HG03571 (cell line): ENCODE data around the gene PMM1.
"Not testable (repeated sequence)": the region's sequence is repeated elsewhere in the genome, so short reads cannot be mapped to it uniquely, and the experiment has no call there.

Experiments
- ATAC-seq: cut with Tn5 transposase; IDR thresholded peaks from one replicate; pipeline ENCODE4 v1.9.1; 2021; ENCODE audit not compliant: unreplicated experiment

Gene PMM1

DNA sequence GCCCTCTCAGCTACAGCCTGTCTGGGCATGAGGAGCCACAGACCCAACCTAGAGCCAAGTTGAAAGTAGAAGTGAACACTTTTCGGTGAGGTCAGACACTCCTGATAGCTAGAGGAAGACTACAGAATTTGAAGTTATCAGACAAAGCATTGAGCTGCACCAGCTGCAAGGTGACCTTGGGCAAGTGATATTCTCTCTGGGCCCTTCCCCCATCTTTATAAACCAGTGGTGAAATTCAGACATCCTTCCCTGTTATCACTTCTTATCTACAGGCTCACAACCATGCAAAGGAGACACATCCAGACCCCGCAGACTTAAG lies 8.0 kb upstream of the PMM1 start:
- no peak for ATAC-seq

- no peak for ATAC-seq
These were observed 7.4 kb upstream of the PMM1 start for GRCh38 chr22:41596776-41597634.

DNA sequence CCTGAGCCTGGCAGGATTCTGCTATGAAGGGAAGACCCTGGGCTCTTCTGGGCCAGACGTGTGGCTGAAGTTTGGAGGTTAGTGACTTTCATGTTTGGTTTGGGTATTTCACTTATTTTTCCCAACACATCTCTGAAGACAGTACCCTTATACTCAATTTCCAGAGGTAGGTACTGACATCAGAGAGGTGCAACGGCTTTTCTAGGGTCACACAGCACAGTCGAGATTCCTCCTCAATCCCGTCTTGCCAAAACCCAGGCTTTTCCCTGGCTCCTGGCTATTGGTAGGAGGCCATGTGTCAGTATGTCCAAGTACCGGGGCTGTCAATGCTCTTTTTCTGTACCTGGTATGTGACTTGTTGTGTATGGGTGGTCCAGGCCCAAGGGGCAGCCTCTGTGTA lies 6.1 kb upstream of the PMM1 start:
- no peak for ATAC-seq

DNA sequence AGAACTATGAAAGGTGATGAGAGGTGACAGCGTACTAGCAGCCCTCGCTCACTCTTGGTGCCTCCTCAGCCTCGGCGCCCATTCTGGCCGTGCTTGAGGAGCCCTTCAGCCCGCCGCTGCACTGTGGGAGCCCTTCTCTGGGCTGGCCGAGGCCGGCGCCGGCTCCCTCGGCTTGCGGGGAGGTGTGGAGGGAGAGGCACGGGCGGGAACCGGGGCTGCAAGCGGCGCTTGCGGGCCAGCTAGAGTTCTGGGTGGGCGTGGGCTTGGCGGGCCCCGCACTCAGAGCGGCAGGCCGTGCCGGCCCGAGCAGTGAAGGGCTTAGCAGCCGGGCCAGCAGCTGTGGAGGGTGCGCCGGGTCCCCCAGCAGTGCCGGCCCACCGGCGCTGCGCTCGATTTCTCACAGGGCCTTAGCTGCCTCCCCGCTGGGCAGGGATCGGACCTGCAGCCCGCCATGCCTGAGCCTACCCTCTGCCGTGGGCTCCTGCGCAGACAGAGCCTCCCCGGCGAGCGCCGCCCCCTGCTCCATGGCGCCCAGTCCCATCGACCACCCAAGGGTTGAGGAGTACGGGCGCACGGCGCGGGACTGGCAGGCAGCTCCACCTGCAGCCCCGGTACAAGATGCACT lies 3.8 kb upstream of the PMM1 start:
- not testable (repeated sequence) for ATAC-seq

GRCh38 chr22:41587347-41587723 lies 2.3 kb downstream of the PMM1 start:
- no peak for ATAC-seq

DNA sequence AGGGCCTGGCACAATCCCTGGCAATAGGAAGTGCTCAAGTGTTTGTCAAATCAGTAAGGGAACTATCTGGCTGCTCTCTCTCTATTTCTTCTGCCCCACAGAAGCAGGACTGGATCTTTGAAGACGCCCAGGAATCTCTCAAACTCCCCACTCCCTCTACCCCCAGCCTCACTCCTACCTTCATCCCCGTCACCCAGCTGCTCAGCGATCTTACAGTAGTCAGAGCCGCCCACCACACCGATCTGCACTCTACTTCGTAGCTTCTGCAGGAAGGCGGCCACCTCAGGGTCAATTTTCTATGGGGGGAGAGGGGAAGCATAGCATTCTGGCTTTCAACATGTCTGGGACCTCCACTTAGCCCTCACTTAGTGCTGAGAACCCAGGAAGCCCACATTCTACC lies 3.7 kb downstream of the PMM1 start:
- no peak for ATAC-seq

DNA sequence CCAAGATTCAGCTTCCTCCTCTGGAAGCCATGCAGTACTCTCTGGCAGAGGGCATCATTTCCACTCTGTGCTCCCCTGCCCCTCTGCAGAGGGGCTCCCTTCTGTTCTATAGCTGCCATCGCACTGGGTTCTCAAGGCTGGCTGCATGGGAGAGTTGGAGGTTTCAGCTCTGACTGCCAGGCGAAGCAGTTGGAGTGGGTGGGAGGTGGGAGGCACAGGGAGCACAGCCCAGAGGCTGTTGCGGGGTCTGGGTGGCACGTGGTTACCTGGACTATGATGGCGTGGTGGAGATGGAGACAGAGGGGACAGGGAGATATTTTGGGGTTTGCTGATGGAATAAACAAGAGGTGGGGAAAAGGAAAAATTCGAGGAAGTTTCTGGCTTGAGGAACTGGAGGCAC lies 4.8 kb downstream of the PMM1 start:
- no peak for ATAC-seq

- ATAC-seq, result no peak
These were observed 6.9 kb downstream of the PMM1 start for GRCh38 chr22:41582694-41583093.

DNA sequence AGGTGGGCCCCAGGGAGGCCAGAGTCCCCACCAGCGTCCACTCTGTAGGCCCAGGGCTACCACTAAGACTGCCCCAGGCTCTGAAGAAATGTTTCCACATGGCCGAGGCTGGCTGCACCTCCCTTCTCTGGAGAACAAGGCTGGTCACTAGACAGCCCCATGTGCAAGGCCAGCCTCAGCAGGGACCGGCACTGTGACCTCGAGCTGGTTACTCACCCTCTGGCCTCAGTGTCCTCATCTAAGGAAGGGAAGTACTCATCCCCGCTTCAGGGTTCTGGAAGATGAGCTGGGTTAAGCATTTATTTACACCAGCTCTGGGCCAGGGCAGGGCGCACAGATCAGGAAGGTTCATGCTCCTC lies 9.7 kb downstream of the PMM1 start:
- ATAC-seq, result no peak

DNA sequence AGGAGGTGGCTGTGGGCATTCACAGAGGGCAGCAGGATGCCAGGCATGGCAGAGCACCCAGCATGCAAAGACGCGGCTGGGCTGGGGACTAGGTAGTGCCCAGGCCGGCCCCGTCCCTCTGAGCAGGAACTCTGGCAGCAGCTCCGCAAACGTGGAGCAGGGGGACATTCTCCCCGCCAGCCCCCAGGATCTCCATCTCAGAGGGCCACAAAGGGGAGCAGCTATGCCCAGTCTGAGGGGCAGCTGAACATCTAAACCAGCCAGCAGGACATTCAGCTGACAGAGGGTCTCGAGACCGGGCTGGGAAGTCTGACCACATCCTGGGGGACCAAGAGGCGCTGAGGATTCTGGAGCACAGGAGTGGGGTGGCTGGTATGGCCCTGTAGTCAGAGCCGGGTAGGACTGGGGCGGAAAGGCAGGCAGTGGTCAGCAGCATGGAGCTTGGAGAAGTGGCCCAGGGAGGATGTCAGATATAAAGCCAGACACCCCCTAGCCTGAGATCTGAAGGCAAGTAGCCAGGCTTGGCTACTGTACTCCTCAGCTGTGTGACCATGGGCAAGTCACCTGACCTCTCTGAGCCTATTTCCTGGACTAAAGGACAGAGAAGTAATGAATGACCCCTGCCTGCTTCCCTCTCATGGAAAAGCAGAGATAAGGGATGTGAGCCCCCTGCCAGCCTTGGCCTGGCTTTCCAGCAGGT lies 10.2 kb downstream of the PMM1 start:
- ATAC-seq, result no peak

- ATAC-seq, result no peak
These were observed 10.8 kb downstream of the PMM1 start for GRCh38 chr22:41578818-41579217.

- ATAC-seq, result no peak
These were observed 11.5 kb downstream of the PMM1 start for GRCh38 chr22:41578114-41578513.

DNA sequence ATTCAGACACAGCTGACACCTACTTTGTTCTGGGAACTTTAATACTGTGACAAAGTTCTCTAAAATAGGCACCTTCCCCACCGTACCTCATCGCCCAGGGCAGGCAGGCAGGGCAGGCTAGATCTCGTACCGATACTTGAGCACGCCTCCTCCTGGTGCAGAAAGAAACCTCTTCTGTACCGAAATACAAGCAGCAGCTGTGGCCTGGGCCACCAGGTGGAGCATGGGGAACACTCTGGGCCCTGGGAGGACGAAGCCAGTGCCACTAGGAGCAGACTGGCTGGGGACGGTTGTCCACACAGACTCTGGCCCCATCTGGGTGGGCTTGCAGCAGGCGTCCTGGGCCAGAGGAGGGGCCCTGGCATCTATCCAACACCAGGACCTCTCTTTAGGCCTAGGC lies 12.8 kb downstream of the PMM1 start:
- ATAC-seq, result no peak

GRCh38 chr22:41575533-41575932 lies 14.1 kb downstream of the PMM1 start:
- ATAC-seq, result no peak

GRCh38 chr22:41574847-41575381 lies 14.7 kb downstream of the PMM1 start:
- ATAC-seq, result no peak

DNA sequence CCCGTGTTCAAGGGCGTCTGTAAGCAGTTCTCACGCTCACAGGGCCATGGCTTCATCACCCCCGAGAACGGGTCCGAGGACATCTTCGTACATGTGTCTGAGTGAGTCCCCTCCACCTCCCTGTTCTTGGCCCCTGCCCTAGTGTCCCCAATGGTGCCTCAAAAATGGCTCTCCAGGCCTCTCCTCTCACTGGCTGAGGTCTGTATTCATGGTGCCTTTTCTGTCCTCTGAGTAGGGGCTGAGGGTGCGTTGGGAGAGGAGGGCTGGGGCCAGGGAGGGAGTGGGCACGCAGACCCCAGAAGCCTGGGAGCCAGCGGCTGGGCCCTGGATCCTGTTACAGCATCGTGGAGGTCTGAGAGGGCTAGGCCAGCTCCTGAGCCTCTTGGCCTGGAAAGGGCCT lies 16.0 kb downstream of the PMM1 start:
- ATAC-seq, result no peak

DNA sequence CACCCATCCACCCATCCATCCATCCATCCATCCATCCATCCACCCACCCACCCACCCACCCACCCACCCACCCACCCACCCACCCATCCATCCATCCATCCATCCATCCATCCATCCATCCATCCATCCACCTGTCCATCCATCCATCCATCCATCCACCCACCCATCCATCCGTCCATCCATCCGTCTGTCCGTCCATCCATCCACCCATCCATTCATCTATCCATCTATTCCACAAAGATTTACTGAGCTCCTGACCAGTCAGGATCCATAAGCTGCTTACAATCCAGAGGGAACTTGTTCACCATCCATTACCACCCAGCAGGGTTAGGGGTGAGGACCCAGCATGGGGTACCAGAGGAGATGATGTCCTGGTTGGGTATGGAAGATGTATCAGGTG lies 17.3 kb downstream of the PMM1 start:
- not testable (repeated sequence) for ATAC-seq

- ATAC-seq, result no peak
These were observed 17.9 kb downstream of the PMM1 start for GRCh38 chr22:41571786-41572185.

- no peak for ATAC-seq
These were observed 19.4 kb downstream of the PMM1 start for GRCh38 chr22:41570221-41570620.

GRCh38 chr22:41568811-41569210 lies 20.8 kb downstream of the PMM1 start:
- no peak for ATAC-seq

DNA sequence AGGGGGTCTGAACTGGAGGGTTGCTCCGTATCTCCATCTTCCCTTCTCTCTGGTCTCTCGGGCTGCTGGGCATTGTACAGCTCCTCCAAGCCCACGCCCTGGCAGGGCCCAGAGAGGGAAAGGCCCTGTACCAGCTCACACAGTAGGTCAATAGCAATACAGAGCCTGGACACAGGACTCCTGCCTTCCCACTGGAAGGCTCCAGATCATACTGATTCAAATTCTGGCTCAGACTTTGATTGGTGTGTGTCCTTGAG lies 22.2 kb downstream of the PMM1 start:
- ATAC-seq, result no peak

DNA sequence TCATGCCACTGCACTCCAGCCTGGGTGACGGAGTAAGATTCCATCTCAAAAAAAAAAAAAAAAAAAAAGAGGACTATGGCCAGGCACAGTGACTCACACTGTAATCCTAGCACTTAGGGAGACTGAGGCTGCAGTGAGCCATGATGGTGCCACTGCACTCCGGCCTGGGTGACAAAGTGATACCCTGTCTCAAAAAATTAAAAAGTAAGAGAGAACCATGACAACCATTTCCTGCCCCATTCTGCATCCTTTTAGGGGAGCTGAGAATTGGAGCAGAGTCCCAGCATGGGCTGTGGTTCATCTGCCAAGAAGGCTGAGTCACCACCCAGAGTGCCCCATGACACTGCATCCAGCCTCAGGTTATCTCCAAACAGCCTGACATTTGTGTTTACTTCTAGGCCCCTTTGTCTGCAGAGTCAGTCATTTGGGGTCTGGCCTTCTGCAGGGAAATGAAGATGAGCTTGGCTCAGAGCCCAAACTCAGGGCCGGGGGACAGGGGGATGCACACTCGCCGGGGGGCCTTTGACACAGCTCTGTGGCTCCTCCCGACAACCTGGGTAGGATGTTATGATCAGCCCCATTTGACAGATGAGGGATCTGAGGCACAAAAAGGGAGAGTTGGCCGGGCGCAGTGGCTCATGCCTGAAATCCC lies 24.1 kb downstream of the PMM1 start:
- no peak for ATAC-seq
